ENCODE measurements around the gene CDR2L.
"Not testable (repeated sequence)": the region's sequence is repeated elsewhere in the genome, so short reads cannot be mapped to it uniquely, and the experiment has no call there.

Gene CDR2L

DNA sequence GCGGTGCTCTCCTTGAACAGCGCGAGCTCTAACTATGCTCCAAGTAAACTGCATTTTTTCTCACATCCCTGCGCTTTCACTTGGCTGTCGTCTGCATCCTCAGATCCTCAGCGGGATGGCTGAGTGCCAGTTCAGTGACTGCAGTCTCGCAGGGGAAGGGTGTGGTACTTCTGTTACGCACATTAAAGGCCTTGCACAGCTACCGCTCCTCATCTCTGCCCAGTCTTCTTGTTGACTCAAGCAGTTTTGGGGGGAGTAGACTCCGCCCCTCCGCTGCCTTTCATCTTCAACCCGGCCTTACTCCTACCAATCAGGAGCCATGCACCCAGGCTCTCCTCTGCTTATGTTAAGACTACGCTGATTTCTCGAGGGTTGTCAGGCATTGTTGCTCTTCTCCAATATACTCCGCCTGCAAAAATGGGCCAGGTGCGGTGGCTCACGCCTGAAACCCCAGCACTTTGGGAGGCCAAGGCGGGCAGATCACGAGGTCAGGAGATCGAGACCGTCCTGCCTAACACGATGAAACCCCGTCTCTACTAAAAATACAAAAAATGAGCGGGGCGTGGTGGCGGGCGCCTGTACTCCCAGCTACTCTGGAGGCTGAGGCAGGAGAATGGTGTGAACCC is 49.3 kb downstream of the CDR2L start:
- DNase-seq (ENCODE audit: low read depth in 3 of 3, low spot score in 1 of 3) = peak; percentile 52 to 86 (median 82)

DNA sequence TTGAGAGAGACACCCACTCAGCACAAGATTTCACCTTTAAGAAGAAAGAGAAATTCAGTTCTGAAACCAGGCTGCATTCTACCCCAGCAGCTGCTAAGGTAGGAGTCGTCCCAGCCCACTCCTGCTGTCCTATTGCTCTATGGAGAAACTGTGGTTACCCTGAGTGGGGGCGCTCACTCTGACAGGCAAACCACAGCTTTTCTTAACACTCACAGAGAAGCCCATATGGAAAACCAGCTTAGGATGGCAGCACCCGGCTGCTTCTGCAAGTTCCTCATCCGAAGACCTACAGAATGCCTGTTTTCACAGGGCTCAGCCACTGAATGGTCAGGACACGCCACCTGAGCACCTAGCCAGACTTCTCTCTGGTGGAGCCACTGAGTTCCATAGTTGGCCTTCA is 51.8 kb downstream of the CDR2L start:
- DNase-seq (ENCODE audit: low read depth in 3 of 3, low spot score in 1 of 3) = no peak

DNA sequence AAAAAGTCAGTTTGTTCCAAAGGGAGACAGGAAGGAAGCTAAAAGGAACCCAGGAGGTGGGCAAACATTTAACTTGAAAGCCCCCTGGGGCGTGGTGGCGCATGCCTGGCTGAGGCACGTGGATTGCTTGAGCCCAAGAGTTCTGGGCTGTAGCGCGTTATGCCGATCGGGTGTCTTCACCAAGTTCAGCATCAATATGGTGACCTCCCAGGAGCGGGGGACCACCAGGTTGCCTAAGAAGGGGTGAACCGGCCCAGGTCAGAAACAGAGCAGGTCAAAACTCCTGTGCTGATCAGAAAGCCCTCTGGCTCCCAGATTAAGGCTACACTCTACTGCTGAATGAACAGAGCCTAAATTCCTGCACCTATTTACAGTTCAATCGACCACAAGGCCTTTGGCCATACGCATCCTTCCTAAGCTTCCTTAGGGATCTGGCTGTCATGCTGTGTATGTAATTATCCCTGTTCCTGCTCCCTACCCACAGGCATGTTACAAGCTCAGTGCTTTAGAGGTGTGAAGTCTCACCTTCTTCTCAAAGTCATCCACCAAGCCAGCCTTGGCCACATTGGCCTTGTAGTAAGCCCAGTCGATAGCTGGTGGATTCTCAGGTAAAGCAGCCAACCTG is 54.3 kb downstream of the CDR2L start:
- no peak for DNase-seq (ENCODE audit: low read depth in 3 of 3, low spot score in 1 of 3)

DNA sequence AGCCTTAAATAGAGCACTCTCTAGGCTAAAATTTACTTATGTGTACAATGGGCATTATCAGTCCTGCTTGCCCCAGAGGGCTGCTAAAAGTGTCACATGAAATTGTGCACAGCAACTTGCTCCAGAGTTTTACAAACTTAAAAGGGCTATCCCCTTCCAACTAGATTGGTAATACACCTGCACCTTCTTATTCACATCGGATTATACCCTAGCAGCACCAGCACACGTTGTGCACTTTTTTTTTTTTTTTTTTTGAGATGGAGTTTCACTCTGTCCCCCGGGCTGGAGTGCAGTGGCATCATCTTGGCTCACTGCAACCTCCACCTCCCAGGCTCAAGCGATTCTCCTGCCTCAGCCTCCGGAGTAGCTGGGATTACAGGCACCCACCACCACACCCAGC is 56.4 kb downstream of the CDR2L start:
- DNase-seq (ENCODE audit: low read depth in 3 of 3, low spot score in 1 of 3) = not testable (repeated sequence)

DNA sequence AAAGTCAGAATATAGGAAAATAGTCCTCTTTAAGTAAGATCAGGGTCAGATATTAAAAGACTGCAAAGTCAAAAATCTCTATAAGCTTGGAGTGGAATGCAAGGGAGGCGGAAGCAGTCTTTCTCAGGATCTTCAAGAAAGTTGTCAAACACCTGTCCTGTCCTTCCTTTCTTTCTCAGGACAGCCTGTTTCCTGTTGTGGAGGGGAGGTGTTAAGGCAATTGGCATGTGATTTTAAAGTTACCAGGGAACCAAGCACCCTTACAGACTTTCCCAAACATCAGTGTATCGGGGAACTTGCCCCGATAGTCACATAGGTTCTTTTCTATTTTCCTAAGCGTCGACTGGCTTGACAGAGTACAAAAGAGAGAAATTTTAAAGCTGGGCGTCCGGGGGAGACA is 57.3 kb downstream of the CDR2L start:
- no peak for DNase-seq (ENCODE audit: low read depth in 3 of 3, low spot score in 1 of 3)

DNA sequence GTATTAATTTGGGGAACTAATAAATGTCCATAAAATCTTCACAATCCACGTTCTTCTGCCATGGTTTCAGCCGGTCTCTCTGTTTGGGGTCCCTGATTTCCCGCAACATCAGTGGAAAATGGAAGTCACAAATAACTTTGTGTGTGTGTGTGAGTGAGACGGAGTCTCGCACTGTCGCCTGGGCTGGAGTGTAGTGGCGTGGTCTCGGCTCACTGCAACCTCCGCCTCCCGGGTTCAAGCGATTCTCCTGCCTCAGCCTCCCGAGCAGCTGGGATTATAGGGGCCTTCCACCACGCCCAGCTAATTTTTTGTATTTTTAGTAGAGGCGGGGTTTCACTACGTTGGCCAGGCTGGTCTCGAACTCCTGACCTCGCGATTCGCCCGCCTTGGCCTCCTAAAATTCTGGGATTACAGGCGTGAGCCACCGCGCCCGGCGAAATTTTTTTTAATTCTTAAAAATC is 58.5 kb downstream of the CDR2L start:
- DNase-seq (ENCODE audit: low read depth in 3 of 3, low spot score in 1 of 3) = not testable (repeated sequence)

DNA sequence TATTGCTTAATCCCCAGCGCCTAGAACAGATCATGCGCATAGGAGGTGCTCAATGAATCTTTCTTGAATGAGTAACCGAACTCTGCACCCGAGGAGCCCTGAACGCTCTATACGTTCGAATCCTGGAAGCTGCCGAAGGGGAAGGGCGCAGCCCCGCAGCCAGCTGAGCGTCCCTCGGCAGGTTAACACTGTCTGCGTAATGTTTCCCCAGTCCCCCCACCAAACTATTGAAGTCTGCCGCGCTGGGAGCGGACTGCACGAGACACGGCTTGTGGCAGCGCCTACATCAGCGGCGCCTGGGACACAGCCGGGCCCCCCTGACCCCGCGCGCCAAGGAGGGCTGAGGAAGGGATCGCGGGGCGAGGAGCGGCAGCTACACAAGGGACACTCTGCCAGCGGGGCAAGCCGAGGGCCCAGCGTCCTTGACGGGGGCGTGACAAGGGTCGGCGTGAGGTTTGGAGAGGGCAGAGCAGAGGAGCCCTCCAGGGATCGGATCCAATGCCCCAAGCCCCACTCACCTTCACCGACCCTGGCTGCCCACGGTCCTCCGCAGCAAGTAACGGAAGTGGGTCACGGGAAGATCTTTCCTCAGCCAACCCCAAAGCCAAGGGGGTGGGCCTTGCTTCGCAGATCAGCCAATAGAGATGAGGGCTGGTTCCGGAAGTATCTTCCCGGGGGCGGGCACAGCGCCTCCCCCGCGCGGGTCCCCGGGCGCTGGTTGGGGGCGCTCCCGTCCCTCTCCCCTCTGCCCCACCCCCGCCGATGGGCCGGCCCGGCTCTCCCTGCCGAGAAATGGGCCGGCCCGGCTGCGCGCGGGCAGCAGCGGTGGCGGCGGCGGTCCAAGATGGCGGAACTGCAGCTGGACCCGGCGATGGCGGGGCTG is 59.2 kb downstream of the CDR2L start, which contains the start of the genes ATP5PD and KCTD2:
ATP5PD (minus strand) TSS at position 563 of the 883 bp plus-strand sequence. CDS start 4,319 bp downstream, outside the sequence.
KCTD2 (plus strand) TSS at position 819 of the 883 bp plus-strand sequence; CDS start at position 845, 26 bp downstream.
- peak; percentile 81 to 90 (median 88) for DNase-seq (ENCODE audit: low read depth in 3 of 3, low spot score in 1 of 3)

DNA sequence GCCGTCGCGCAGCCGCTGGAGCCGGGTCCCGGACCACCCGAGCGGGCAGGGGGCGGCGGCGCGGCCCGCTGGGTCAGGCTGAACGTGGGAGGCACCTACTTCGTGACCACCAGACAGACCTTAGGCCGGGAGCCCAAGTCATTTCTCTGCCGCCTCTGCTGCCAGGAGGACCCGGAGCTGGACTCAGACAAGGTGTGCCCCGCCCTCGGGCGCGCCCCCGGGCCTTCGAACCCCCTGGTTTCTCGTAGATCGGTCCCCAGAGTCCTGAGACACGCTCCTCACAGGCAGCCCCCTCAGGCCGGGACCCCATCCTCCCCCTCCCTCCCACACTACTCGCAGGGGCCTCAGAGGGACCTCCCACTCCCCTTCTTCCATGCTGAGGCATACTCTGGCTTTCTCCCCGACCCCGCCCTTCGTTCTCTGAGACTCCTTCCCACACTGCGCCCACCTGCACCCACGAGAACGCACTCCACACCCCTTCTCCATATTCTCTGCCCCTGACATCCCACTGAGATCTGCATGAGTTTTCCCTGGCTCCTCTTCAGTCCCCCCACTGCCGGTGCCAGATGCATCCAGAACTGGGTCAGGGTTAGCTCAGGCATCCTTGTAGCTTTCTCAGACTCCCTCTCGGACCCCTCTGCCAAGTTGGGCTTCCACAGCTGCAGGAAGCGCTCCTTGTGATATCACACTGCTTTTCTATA is 60.1 kb downstream of the CDR2L start:
- DNase-seq (ENCODE audit: low read depth in 3 of 3, low spot score in 1 of 3) = no peak

DNA sequence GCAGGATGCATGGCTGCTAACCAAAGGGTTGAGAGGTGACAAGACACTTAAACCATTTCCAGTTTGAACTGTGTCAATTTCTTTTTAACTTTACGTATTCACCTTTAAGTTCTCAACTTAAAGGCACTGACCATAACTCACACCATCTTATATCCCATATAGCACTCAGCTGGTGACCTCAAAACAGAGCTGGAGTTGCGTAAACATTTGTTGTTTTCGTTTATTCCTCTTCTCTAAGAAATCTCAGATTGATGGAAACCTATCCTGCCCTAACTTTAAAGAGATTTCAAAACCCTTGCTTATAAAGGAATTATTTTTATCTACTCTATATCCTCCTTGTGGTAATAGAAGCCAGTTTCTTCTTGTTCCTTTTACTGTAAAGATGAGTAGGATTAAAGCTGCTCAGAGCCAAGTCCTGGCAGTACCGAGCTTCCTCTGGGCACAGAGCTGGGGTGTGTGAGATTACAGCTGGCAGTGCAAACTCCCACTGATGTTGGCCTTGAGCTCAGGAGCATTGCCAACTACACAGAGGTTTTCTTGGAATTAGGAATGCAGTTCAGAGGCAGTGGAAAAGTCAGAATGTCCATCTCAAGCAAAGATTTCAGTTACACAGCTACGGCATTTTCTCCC is 60.9 kb downstream of the CDR2L start:
- no peak for DNase-seq (ENCODE audit: low read depth in 3 of 3, low spot score in 1 of 3)

DNA sequence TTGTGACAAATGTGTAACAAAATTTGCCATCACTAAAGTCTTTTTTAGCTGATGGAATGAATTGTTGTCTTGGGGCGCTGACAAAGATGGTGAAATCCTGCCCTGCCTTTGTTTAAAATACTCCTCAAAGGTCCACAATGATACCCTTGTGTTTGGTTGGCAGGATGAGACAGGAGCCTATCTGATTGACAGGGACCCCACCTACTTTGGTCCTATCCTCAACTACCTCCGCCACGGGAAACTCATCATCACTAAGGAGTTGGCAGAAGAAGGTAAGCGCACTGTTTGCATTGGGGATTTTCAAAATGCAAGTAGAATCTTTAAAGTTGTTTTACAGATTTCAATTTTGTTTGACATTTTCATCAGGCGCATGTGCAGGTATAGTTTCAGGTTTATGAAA is 61.6 kb downstream of the CDR2L start:
- DNase-seq (ENCODE audit: low read depth in 3 of 3, low spot score in 1 of 3) = no peak

DNA sequence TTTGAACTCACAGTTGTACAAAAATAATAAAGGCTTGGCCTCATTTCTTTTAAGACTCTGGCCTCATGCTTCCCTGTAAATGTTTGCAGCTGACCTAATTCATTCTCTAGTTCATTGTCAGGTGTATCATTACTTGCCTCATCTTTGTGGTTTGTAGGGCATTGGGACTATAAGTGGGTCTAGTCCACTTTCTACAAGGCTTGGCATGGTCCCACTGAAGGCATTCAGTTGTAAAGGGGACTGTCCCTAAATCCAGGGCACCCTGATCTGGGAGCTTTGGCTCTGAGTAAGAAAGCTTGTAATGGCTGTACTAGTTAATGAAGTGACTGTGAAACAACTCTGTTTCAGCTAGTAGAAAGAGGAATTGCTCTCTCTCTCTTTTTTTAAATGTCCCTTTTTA is 62.3 kb downstream of the CDR2L start:
- DNase-seq (ENCODE audit: low read depth in 3 of 3, low spot score in 1 of 3) = no peak

DNA sequence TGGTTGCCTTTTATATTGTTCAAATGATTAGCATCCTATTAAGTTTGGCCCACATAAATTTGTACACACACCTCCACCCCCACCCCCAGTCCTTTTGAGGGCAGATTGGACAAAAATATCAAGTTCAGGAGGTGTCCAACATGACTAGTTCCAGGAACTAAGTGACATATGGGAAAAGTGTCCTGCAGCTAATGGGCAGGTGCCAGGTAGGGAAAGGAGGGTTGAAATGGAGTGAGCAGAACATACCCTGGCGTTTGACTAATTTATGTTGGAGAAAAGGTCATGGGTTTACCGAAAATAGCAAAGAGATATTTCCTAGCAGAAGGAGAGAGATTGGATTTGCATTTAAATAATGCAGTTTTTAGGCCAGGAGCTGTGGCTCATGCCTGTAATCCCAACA is 64.5 kb downstream of the CDR2L start:
- no peak for DNase-seq (ENCODE audit: low read depth in 3 of 3, low spot score in 1 of 3)

All from stimulated activated CD4-positive, alpha-beta T cell treated with anti-CD3 and anti-CD28 coated beads, TNF-alpha, amount 100 ng/mL, for 1 hour (primary cell).